ENCODE measurements around the gene BNC2.

BNC2 gene

DNA sequence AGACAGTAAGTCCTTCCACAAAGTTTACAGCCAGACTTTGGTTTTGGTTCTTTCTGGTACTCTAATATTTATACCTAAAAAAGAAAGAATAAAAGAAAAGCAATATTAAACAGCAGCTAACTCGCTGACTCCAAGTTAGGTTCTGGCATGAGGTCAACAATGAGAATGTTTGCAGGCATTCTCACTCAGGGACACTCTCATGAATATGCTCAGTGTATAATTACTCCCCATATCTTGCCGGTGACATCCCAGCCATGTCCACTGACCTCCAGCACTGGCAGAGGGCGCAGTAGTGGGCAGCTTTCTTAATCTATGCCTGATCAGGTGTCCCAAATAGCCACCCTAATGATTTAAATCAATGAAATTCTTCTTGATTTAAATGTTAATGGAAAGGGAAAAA, 151.5 kb downstream of the BNC2 start:
- no peaks in the 10 kb centered on the region for H3K27me3 ChIP-seq (ENCODE audit: insufficient read depth, poor library complexity, severe bottlenecking)
- no peak overlapping the region for H3K27ac ChIP-seq (replicated peaks)
- H3K4me3 ChIP-seq (replicated peaks; ENCODE audit: insufficient read depth, low read length) = no peak overlapping the region
- DNase-seq (ENCODE audit: low read depth in 1 of 2, low spot score in 1 of 2) = no peak
- TF ChIP-seq SPI1 (IDR thresholded peaks at IDR 0.05; ENCODE audit: borderline replicate concordance, low read depth) (no peak), GABPA (IDR thresholded peaks at IDR 0.05; ENCODE audit: low read depth) (no peak), POLR2AphosphoS5 (IDR thresholded peaks at IDR 0.05; ENCODE audit: low read depth) (no peak)
- TF ChIP-seq, protein P1, sequence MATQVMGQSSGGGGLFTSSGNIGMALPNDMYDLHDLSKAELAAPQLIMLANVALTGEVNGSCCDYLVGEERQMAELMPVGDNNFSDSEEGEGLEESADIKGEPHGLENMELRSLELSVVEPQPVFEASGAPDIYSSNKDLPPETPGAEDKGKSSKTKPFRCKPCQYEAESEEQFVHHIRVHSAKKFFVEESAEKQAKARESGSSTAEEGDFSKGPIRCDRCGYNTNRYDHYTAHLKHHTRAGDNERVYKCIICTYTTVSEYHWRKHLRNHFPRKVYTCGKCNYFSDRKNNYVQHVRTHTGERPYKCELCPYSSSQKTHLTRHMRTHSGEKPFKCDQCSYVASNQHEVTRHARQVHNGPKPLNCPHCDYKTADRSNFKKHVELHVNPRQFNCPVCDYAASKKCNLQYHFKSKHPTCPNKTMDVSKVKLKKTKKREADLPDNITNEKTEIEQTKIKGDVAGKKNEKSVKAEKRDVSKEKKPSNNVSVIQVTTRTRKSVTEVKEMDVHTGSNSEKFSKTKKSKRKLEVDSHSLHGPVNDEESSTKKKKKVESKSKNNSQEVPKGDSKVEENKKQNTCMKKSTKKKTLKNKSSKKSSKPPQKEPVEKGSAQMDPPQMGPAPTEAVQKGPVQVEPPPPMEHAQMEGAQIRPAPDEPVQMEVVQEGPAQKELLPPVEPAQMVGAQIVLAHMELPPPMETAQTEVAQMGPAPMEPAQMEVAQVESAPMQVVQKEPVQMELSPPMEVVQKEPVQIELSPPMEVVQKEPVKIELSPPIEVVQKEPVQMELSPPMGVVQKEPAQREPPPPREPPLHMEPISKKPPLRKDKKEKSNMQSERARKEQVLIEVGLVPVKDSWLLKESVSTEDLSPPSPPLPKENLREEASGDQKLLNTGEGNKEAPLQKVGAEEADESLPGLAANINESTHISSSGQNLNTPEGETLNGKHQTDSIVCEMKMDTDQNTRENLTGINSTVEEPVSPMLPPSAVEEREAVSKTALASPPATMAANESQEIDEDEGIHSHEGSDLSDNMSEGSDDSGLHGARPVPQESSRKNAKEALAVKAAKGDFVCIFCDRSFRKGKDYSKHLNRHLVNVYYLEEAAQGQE (IDR thresholded peaks at IDR 0.05; ENCODE audit: insufficient replicate concordance, low read depth) = no peak
- TF ChIP-seq, protein P2, sequence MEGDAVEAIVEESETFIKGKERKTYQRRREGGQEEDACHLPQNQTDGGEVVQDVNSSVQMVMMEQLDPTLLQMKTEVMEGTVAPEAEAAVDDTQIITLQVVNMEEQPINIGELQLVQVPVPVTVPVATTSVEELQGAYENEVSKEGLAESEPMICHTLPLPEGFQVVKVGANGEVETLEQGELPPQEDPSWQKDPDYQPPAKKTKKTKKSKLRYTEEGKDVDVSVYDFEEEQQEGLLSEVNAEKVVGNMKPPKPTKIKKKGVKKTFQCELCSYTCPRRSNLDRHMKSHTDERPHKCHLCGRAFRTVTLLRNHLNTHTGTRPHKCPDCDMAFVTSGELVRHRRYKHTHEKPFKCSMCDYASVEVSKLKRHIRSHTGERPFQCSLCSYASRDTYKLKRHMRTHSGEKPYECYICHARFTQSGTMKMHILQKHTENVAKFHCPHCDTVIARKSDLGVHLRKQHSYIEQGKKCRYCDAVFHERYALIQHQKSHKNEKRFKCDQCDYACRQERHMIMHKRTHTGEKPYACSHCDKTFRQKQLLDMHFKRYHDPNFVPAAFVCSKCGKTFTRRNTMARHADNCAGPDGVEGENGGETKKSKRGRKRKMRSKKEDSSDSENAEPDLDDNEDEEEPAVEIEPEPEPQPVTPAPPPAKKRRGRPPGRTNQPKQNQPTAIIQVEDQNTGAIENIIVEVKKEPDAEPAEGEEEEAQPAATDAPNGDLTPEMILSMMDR (IDR thresholded peaks at IDR 0.05; ENCODE audit: insufficient read depth, low read length) = no peak

DNA sequence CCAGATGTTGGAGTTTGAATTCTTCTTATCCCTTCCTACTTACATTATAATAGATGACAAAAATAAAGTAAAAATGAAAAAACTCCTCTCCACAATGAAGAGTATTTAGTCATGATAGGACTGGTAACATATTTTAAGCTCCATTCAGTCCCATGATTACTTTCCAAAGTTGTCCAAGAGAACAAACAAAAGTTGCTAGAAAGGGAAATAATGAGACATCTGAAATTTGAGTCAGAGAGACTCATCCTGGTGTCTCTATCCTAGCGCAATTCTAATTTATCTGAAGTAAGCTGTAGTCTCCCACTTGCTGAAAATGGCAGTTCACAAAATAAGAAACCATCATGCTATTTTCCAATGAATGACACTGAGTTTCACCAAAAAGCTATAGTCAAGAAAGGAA, 152.2 kb downstream of the BNC2 start:
- DNase-seq (ENCODE audit: low read depth in 1 of 2, low spot score in 1 of 2) = no peak
- TF ChIP-seq, protein P1 (IDR thresholded peaks at IDR 0.05; ENCODE audit: insufficient replicate concordance, low read depth) = no peak
- no peak for TF ChIP-seq GABPA (IDR thresholded peaks at IDR 0.05; ENCODE audit: low read depth)
- TF ChIP-seq SPI1 (IDR thresholded peaks at IDR 0.05; ENCODE audit: borderline replicate concordance, low read depth) = no peak
- TF ChIP-seq, protein P2 (IDR thresholded peaks at IDR 0.05; ENCODE audit: insufficient read depth, low read length) = no peak
- no peak for TF ChIP-seq POLR2AphosphoS5 (IDR thresholded peaks at IDR 0.05; ENCODE audit: low read depth)
- H3K27ac ChIP-seq (replicated peaks) = no peak overlapping the region
- H3K4me3 ChIP-seq (replicated peaks; ENCODE audit: insufficient read depth, low read length) = no peak overlapping the region
- H3K27me3 ChIP-seq (ENCODE audit: insufficient read depth, poor library complexity, severe bottlenecking) = no peaks in the 10 kb centered on the region

DNA sequence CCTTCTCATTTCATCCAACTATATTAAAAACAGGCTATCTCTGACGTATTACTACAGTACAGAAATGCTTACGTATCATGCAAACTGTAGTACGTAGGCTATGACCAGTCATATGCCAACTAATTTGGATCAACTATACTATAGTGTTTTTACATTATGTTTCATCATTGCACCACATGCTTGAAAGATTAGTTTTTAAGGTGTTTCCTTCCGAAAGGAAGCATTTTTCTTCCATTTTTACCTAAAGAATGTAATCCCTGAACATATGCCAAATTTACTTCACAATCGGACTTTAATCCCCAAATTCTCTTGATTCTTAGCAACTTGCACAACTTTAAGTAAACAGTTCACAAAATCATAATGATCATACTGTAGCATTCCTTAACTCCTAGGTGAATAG, 153.9 kb downstream of the BNC2 start:
- TF ChIP-seq GABPA (IDR thresholded peaks at IDR 0.05; ENCODE audit: low read depth) = no peak
- no peak for TF ChIP-seq SPI1 (IDR thresholded peaks at IDR 0.05; ENCODE audit: borderline replicate concordance, low read depth)
- TF ChIP-seq, protein P2 (IDR thresholded peaks at IDR 0.05; ENCODE audit: insufficient read depth, low read length) = no peak
- TF ChIP-seq POLR2AphosphoS5 (IDR thresholded peaks at IDR 0.05; ENCODE audit: low read depth) = no peak
- TF ChIP-seq, protein P1 (IDR thresholded peaks at IDR 0.05; ENCODE audit: insufficient replicate concordance, low read depth) = no peak
- Histone ChIP-seq H3K27ac (replicated peaks) (no peak overlapping the region), H3K4me3 (replicated peaks; ENCODE audit: insufficient read depth, low read length) (no peak overlapping the region), H3K27me3 (ENCODE audit: insufficient read depth, poor library complexity, severe bottlenecking) (no peaks in the 10 kb centered on the region)
- no peak for DNase-seq (ENCODE audit: low read depth in 1 of 2, low spot score in 1 of 2)
